A549 (cell line): Measurements from ENCODE around the gene TNRC6C. TPM values are rescaled to one million over a fixed set of nuclear protein-coding genes. Genes with fewer than 3 reads are reported as not detected.

Source experiments
- ATAC-seq, 2 experiments: fragments of 200-7000 bp in 1 of 2; fragments of >200 bp in 1 of 2; cut with Nextera tagmentation in 1 of 2; cut with Tn5 transposase in 1 of 2; 3 replicates each; pipeline versions ENCODE4 v1.8.0 to v1.9.1; 2018 to 2020; ENCODE audit warnings: mild to moderate bottlenecking in 1 of 2, moderate library complexity in 1 of 2
- CTCF ChIA-PET: fragments of 300-600 bp; sonication (Branson Sonifier 250); formaldehyde crosslinking; extraction: SDS; loops from one replicate; lab custom pipeline; 2021; ENCODE audit warnings: antibody characterized with exemption, inconsistent platforms; lab: Yijun Ruan, JAX
- POLR2A ChIA-PET: fragments of 350-600 bp; formaldehyde crosslinking; extraction: SDS; loops from one replicate; lab custom pipeline; 2021; ENCODE audit warnings: antibody characterized with exemption, inconsistent platforms; lab: Yijun Ruan, JAX
- DNase-seq, 2 experiments: peaks; one replicate each; pipeline versions ENCODE4 v3.0.0 to v3.0.0-alpha.2; 2011 to 2016; ENCODE audit warnings: low read depth in 1 of 2, low spot score in 1 of 2
- FAIRE-seq: peaks from 2 replicates; lab custom pipeline; 2011; peaks lifted over from hg19 to GRCh38; lab: Jason Lieb, UNC
- H3K27ac ChIP-seq, 2 experiments: fragments of >200 bp; sonication (Bioruptor Twin); formaldehyde crosslinking; 3 replicates each; pipeline ENCODE4 v1.5.1; 2016 to 2017
- H3K4me1 ChIP-seq: fragments of >200 bp; sonication (Bioruptor Twin); formaldehyde crosslinking; 3 replicates; pipeline ENCODE4 v1.6.1; 2016
- H3K4me2 ChIP-seq: fragments of >200 bp; sonication (Bioruptor Twin); formaldehyde crosslinking; 3 replicates; pipeline ENCODE4 v1.6.1; 2016
- H3K4me3 ChIP-seq: fragments of >200 bp; sonication (Bioruptor Twin); formaldehyde crosslinking; 3 replicates; pipeline ENCODE4 v1.5.1; 2016
- H3K9me3 ChIP-seq: fragments of >200 bp; sonication (Bioruptor Twin); formaldehyde crosslinking; 3 replicates; pipeline ENCODE4 v1.6.1; 2016
- BHLHE40 ChIP-seq: IDR thresholded peaks from 2 replicates; pipeline ENCODE4 v1.6.1; 2012; ENCODE audit warnings: low read depth, low read length, inconsistent platforms
- CBX2 ChIP-seq: fragments of 200-600 bp; sonication (generic); IDR thresholded peaks from 2 replicates; pipeline ENCODE4 v1.6.1; 2016; ENCODE audit warnings: low read depth, mild to moderate bottlenecking, borderline replicate concordance
- CBX8 ChIP-seq: fragments of 200-600 bp; sonication (generic); IDR thresholded peaks from 2 replicates; pipeline ENCODE4 v1.6.1; 2016
- CEBPB ChIP-seq, 2 experiments: fragments of >200 bp in 1 of 2; sonication (Bioruptor Twin) in 1 of 2; formaldehyde crosslinking in 1 of 2; IDR thresholded peaks; 2 replicates each; pipeline ENCODE4 v1.6.1; 2012 to 2016
- CHD4 ChIP-seq: fragments of 200-600 bp; sonication (generic); IDR thresholded peaks from 2 replicates; pipeline ENCODE4 v1.6.1; 2016; ENCODE audit warnings: antibody characterized with exemption, mild to moderate bottlenecking, borderline replicate concordance
- EHF ChIP-seq: fragments of 250-450 bp; sonication (Bioruptor Pico); IDR thresholded peaks from 2 replicates; pipeline ENCODE4 v1.5.0; 2020; ENCODE audit warnings: mild to moderate bottlenecking
- EHMT2 ChIP-seq: fragments of 200-600 bp; sonication (generic); IDR thresholded peaks from 2 replicates; pipeline ENCODE4 v1.6.1; 2016; ENCODE audit warnings: antibody characterized with exemption, low read depth, mild to moderate bottlenecking, moderate library complexity
- ELK1 ChIP-seq: fragments of 150-350 bp; IDR thresholded peaks from 2 replicates; pipeline ENCODE4 v1.6.1; 2014; ENCODE audit warnings: low read depth, mild to moderate bottlenecking, low read length
- EP300 ChIP-seq, 2 experiments: fragments of >200 bp; sonication (Bioruptor Twin); formaldehyde crosslinking; IDR thresholded peaks; 2 replicates in 1 of 2; 3 replicates in 1 of 2; pipeline ENCODE4 v1.6.1; 2016 to 2017
- ESRRA ChIP-seq: fragments of 150-350 bp; IDR thresholded peaks from 2 replicates; pipeline ENCODE4 v1.6.1; 2014; ENCODE audit warnings: mild to moderate bottlenecking, low read length, borderline replicate concordance
- FOSL2 ChIP-seq, 2 experiments: fragments of 450-650 bp in 1 of 2; fragments of >200 bp in 1 of 2; sonication (Bioruptor Twin) in 1 of 2; formaldehyde crosslinking; IDR thresholded peaks; 2 replicates each; pipeline versions ENCODE4 v1.5.0 to v1.6.1; 2016 to 2020; ENCODE audit warnings: mild to moderate bottlenecking in 1 of 2, moderate library complexity in 1 of 2
- FOXS1 ChIP-seq: fragments of 250-450 bp; sonication (Bioruptor Pico); IDR thresholded peaks from 2 replicates; pipeline ENCODE4 v1.5.0; 2020; ENCODE audit warnings: mild to moderate bottlenecking, moderate library complexity
- GATA3 ChIP-seq: IDR thresholded peaks from 2 replicates; pipeline ENCODE4 v1.6.1; 2012; ENCODE audit warnings: borderline replicate concordance
- HDAC2 ChIP-seq: fragments of 200-600 bp; sonication (generic); IDR thresholded peaks from 2 replicates; pipeline ENCODE4 v1.6.1; 2016
- HOXB13 ChIP-seq: fragments of 250-450 bp; sonication (Bioruptor Pico); IDR thresholded peaks from 2 replicates; pipeline ENCODE4 v1.5.0; 2020; ENCODE audit warnings: low read depth, mild to moderate bottlenecking, moderate library complexity
- HOXB5 ChIP-seq: fragments of 250-450 bp; sonication (Bioruptor Pico); IDR thresholded peaks from 2 replicates; pipeline ENCODE4 v1.5.0; 2020; ENCODE audit warnings: mild to moderate bottlenecking, moderate library complexity
- JUNB ChIP-seq: fragments of >200 bp; sonication (Bioruptor Twin); formaldehyde crosslinking; IDR thresholded peaks from 2 replicates; pipeline ENCODE4 v1.6.1; 2016
- KDM1A ChIP-seq: fragments of 200-600 bp; sonication (generic); IDR thresholded peaks from 2 replicates; pipeline ENCODE4 v1.6.1; 2016; ENCODE audit warnings: low read depth, mild to moderate bottlenecking
- KDM5A ChIP-seq: fragments of 200-600 bp; sonication (generic); IDR thresholded peaks from 2 replicates; pipeline ENCODE4 v1.6.1; 2016; ENCODE audit warnings: antibody characterized with exemption, mild to moderate bottlenecking
- MAFK ChIP-seq: fragments of 450-650 bp; IDR thresholded peaks from 2 replicates; pipeline ENCODE4 v1.6.1; 2014; ENCODE audit not compliant: partially characterized antibody
- MAZ ChIP-seq: fragments of 150-350 bp; IDR thresholded peaks from 2 replicates; pipeline ENCODE4 v1.6.1; 2014; ENCODE audit warnings: antibody characterized with exemption, low read depth, low read length, borderline replicate concordance
- NFE2L2 ChIP-seq: fragments of 150-350 bp; conservative IDR thresholded peaks from 2 replicates; pipeline ENCODE4 v1.6.1; 2014; ENCODE audit warnings: low read length
- NR3C1 ChIP-seq: fragments of >200 bp; sonication (Bioruptor Twin); formaldehyde crosslinking; IDR thresholded peaks from 3 replicates; pipeline ENCODE4 v1.6.1; 2017
- PBX3 ChIP-seq: IDR thresholded peaks from 2 replicates; pipeline ENCODE4 v1.6.1; 2012
- POLR2AphosphoS2 ChIP-seq: conservative IDR thresholded peaks from 2 replicates; pipeline ENCODE4 v1.6.1; 2012; ENCODE audit warnings: low read length, improper control_type of control experiment, inconsistent platforms
- RAD21 ChIP-seq, 2 experiments: fragments of >200 bp in 1 of 2; sonication (Bioruptor Twin) in 1 of 2; formaldehyde crosslinking in 1 of 2; IDR thresholded peaks in 1 of 2; conservative IDR thresholded peaks in 1 of 2; 2 replicates in 1 of 2; 3 replicates in 1 of 2; pipeline ENCODE4 v1.6.1; 2012 to 2018; ENCODE audit warnings: inconsistent platforms in 1 of 2
- RARB ChIP-seq: fragments of 250-450 bp; sonication (Bioruptor Pico); IDR thresholded peaks from 2 replicates; pipeline ENCODE4 v1.8.0; 2021; ENCODE audit warnings: mild to moderate bottlenecking, moderate library complexity
- RCOR1 ChIP-seq: fragments of 150-350 bp; IDR thresholded peaks from 2 replicates; pipeline ENCODE4 v1.6.1; 2014; ENCODE audit warnings: antibody characterized with exemption, low read length, low read depth
- REST ChIP-seq: fragments of 200-600 bp; sonication (generic); IDR thresholded peaks from 2 replicates; pipeline ENCODE4 v1.6.1; 2016; ENCODE audit warnings: antibody characterized with exemption, mild to moderate bottlenecking, moderate library complexity
- RFX5 ChIP-seq: fragments of 450-650 bp; IDR thresholded peaks from 2 replicates; pipeline ENCODE4 v1.7.1; 2014; ENCODE audit warnings: antibody characterized with exemption, mild to moderate bottlenecking, moderate library complexity
- RNF2 ChIP-seq: fragments of 200-600 bp; sonication (generic); IDR thresholded peaks from 2 replicates; pipeline ENCODE4 v1.6.1; 2016; ENCODE audit warnings: low read depth, mild to moderate bottlenecking, antibody characterized with exemption, moderate library complexity, borderline replicate concordance
- SMC3 ChIP-seq: fragments of >200 bp; sonication (Bioruptor Twin); formaldehyde crosslinking; IDR thresholded peaks from 3 replicates; pipeline ENCODE4 v1.6.1; 2018; ENCODE audit warnings: inconsistent platforms
- ZC3H11A ChIP-seq: fragments of 450-650 bp; IDR thresholded peaks from 2 replicates; pipeline ENCODE4 v1.6.1; 2014; ENCODE audit warnings: antibody characterized with exemption, mild to moderate bottlenecking
- WGBS: methylation state at CpG from one replicate; pipeline ENCODE4 v1.1.6; 2017; ENCODE audit errors: missing lambda C conversion rate; 5-methylcytosine and 5-hydroxymethylcytosine counted together
- polyA plus RNA-seq, 4 experiments: library from polyadenylated mRNA; depleted of rRNA in 3 of 4; stranded (reverse); fragments of >200 nt; fragmentation: RNase III in 1 of 4; extraction: RNeasy Plus Mini Kit Qiagen cat#74134 plus additional on column Dnase treatment in 1 of 4; gene quantifications; 2 replicates in 3 of 4; 3 replicates in 1 of 4; pipeline ENCODE4 v1.2.3, GENCODE V29; 2011 to 2017

TNRC6C gene
- polyA plus RNA-seq, 2 of the 4 experiments (the other 2 are of a cell fraction): 1.3 to 1.9 TPM

GRCh38 chr17:78133179-78133951, 174.9 kb downstream of the TNRC6C start (continued):
- TF ChIP-seq ZC3H11A: no peak

- no peak overlapping the region for H3K4me2 ChIP-seq
- no peak overlapping the region for H3K4me3 ChIP-seq
- CTCF ChIA-PET: interaction anchor here (0.8 to 24.0 kb wide), 22 partner anchors 10 to 591 kb away, joined by 3 to 295 read pairs (median 6); partner anchors contain the start of genes SYNGR2, TK1, TMC6 and TMC8
- POLR2A ChIA-PET: no interaction called here
- peak; percentile 79 to 80 for DNase-seq
- no peak overlapping the region for H3K27ac ChIP-seq
- no peaks in the 10 kb centered on the region for H3K9me3 ChIP-seq
- peak; percentile 51 to 72 for ATAC-seq
- 43% methylated on average over 38 of the region's 39 CpGs for WGBS
- H3K4me1 ChIP-seq: 0 out of 3 replicates have a peak, but pooled peaks cover 2% of the 10 kb centered on the region
- FAIRE-seq: no peak
- TF ChIP-seq PBX3: no peak
- TF ChIP-seq HOXB13: no peak
- TF ChIP-seq KDM5A: no peak
- TF ChIP-seq BHLHE40: no peak
- no peak for TF ChIP-seq ESRRA
- no peak for TF ChIP-seq EHMT2
- no peak for TF ChIP-seq ELK1
- TF ChIP-seq CBX2: no peak
- TF ChIP-seq EP300 (IDR thresholded peaks at IDR 0.05): no peak
- TF ChIP-seq GATA3: no peak
- TF ChIP-seq NR3C1: no peak
- TF ChIP-seq POLR2AphosphoS2: no peak
- TF ChIP-seq HDAC2: no peak
- no peak for TF ChIP-seq FOSL2 (IDR thresholded peaks at IDR 0.05)
- no peak for TF ChIP-seq FOSL2 (CRISPR knock-in tag; IDR thresholded peaks at IDR 0.05)
- peak; percentile 88; the same call in 1 of the 2 replicates for TF ChIP-seq KDM1A
- TF ChIP-seq CEBPB (IDR thresholded peaks at IDR 0.05): no peak
- TF ChIP-seq RCOR1: peak; percentile 67; the same call in 1 of the 2 replicates
- TF ChIP-seq RFX5: no peak
- TF ChIP-seq CBX8: no peak
- no peak for TF ChIP-seq JUNB
- TF ChIP-seq MAFK: no peak
- no peak for TF ChIP-seq NFE2L2
- TF ChIP-seq RAD21 (conservative IDR thresholded peaks at IDR 0.05 in 1 of 2, IDR thresholded peaks at IDR 0.05 in 1 of 2): peak; percentile 51 to 69
- no peak for TF ChIP-seq RNF2
- TF ChIP-seq FOXS1: no peak
- TF ChIP-seq CHD4: no peak
- TF ChIP-seq SMC3: peak; percentile 64
- TF ChIP-seq EHF (CRISPR knock-in tag): no peak
- TF ChIP-seq ZC3H11A: no peak
- TF ChIP-seq RARB (CRISPR knock-in tag): no peak
- TF ChIP-seq REST: no peak
- no peak for TF ChIP-seq MAZ
- no peak for TF ChIP-seq HOXB5 (CRISPR knock-in tag)
These were observed 175.7 kb downstream of the TNRC6C start for GRCh38 chr17:78133971-78134898.
